ENCODE measurements around the gene GINS3.

DNA sequence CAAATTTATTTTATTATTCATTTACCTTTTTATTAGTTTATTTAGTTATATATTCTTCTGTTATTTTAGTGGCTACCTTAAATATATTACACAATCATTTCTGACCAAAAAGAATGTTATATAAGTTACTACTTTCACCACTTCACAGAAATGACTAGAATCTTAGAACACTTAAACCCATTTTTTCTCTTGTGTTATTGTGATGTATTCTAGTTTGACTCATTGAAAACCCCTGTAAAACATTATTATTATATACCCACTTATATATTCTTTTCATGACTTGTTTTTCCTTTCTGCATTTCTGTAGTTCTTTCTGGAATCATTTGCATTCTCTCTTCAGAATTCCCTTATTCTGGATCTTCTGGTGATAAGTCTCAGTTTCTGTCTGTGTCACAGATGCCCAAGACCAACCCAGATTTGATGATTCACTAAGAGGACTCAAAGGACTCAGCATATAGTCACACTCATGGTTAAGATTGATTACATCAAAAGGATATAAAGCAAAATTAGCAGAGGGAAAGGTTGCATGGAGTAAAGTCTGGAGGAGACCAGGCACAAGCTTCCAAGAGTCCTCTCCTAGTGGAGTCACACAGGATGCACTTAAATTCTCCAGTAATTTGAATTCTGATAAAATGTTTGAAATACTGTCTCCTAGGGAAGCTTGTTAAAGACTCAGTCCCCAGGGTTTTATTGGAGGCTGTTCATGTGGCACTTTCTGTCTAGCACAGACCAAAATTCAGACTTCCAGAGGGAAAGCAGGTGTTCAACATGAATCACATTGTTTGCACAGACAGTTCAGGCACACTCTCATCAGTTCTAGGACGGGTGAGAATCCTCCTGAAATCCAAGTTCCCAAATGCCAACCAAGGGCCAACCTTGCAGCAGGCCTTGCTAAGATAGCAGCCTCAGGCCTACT is 7.7 kb downstream of the GINS3 start:
- TF ChIP-seq, protein P1, sequence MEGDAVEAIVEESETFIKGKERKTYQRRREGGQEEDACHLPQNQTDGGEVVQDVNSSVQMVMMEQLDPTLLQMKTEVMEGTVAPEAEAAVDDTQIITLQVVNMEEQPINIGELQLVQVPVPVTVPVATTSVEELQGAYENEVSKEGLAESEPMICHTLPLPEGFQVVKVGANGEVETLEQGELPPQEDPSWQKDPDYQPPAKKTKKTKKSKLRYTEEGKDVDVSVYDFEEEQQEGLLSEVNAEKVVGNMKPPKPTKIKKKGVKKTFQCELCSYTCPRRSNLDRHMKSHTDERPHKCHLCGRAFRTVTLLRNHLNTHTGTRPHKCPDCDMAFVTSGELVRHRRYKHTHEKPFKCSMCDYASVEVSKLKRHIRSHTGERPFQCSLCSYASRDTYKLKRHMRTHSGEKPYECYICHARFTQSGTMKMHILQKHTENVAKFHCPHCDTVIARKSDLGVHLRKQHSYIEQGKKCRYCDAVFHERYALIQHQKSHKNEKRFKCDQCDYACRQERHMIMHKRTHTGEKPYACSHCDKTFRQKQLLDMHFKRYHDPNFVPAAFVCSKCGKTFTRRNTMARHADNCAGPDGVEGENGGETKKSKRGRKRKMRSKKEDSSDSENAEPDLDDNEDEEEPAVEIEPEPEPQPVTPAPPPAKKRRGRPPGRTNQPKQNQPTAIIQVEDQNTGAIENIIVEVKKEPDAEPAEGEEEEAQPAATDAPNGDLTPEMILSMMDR (IDR thresholded peaks at IDR 0.05) = no peak
- TF ChIP-seq EP300 (IDR thresholded peaks at IDR 0.05) (no peak), POLR2A (IDR thresholded peaks at IDR 0.05) (no peak)

All from upper lobe of left lung (tissue), 4 donors.